ENCODE data around the gene PRKN. TPM values are rescaled to one million over a fixed set of nuclear protein-coding genes. Genes with fewer than 3 reads are reported as not detected.

PRKN gene
- total RNA-seq, 3 donors from 2014 or later: 0.05 to 0.13 TPM; not detected in 1

- ATAC-seq: no peak
- no peaks in the 10 kb centered on the region for H3K36me3 Mint-ChIP-seq (ENCODE audit: insufficient read depth)
- H3K9me3 Mint-ChIP-seq: no peaks in the 10 kb centered on the region
- DNase-seq: no peak
- no peaks in the 10 kb centered on the region for H3K4me1 Mint-ChIP-seq (ENCODE audit: low read depth)
- H3K4me3 Mint-ChIP-seq: no peak overlapping the region
- H3K27me3 Mint-ChIP-seq (ENCODE audit: low read depth): no peaks in the 10 kb centered on the region
These were observed 516.5 kb downstream of the PRKN start for GRCh38 chr6:162211022-162211421.

- H3K9me3 Mint-ChIP-seq: no peaks in the 10 kb centered on the region
- no peaks in the 10 kb centered on the region for H3K4me1 Mint-ChIP-seq (ENCODE audit: low read depth)
- DNase-seq (no peak), ATAC-seq (no peak)
- H3K4me3 Mint-ChIP-seq: no peak overlapping the region
- H3K27me3 Mint-ChIP-seq (ENCODE audit: low read depth): no peaks in the 10 kb centered on the region
- peaks cover 2% of the 10 kb centered on the region for H3K36me3 Mint-ChIP-seq (ENCODE audit: insufficient read depth)
These were observed 524.3 kb downstream of the PRKN start for GRCh38 chr6:162203287-162203686.

- H3K4me3 Mint-ChIP-seq: no peak overlapping the region
- no peaks in the 10 kb centered on the region for H3K4me1 Mint-ChIP-seq (ENCODE audit: low read depth)
- H3K27me3 Mint-ChIP-seq (ENCODE audit: low read depth): no peaks in the 10 kb centered on the region
- DNase-seq (no peak), ATAC-seq (no peak)
- no peaks in the 10 kb centered on the region for H3K9me3 Mint-ChIP-seq
- peaks cover 2% of the 10 kb centered on the region for H3K36me3 Mint-ChIP-seq (ENCODE audit: insufficient read depth)
These were observed 526.4 kb downstream of the PRKN start for GRCh38 chr6:162200945-162201690.

DNA sequence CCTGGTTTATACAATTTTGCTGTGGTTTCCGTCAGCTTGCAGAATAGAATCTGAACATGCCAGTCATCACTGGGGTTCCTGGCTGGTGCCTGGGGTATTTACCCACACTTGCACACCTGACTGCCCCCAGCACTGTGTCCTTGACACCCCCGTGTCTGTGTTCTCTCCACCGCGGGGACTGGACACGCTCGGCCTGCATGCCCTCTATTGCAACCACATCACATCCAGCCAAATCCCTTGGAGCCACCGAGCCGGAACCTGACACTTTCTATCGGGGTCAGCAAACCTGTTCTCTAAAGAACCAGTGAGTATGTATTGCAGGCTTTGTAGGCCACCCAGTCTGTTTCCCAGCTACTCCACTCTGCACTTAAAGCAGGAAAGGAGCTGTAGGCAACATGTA lies 527.5 kb downstream of the PRKN start:
- Mint-ChIP-seq H3K9me3 (no peaks in the 10 kb centered on the region), H3K36me3 (ENCODE audit: insufficient read depth) (peaks cover 2% of the 10 kb centered on the region), H3K4me1 (ENCODE audit: low read depth) (no peaks in the 10 kb centered on the region), H3K27me3 (ENCODE audit: low read depth) (no peaks in the 10 kb centered on the region), H3K4me3 (no peak overlapping the region)
- DNase-seq (no peak), ATAC-seq (no peak)

DNA sequence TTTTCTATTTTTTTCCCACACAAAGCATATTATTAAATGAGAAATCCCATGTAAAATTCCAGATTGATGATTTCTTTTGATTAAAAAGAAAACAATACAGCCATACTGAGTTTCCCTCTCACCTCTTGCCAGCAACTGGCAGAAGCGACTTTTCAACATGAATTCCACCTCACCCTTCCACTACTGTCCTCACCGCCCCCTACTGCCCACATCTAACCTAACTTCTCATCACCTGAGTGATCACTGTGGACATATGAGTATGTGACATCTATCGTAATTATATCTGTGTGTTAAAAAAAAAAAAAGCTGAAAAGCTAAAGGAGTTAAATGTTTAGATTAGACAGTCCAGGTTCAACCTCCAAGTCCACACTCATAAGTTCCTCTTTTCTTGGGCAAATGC lies 528.6 kb downstream of the PRKN start:
- Mint-ChIP-seq H3K36me3 (ENCODE audit: insufficient read depth) (peaks cover 2% of the 10 kb centered on the region), H3K27me3 (ENCODE audit: low read depth) (no peaks in the 10 kb centered on the region), H3K4me3 (no peak overlapping the region), H3K4me1 (ENCODE audit: low read depth) (no peaks in the 10 kb centered on the region), H3K9me3 (no peaks in the 10 kb centered on the region)
- ATAC-seq (no peak), DNase-seq (no peak)

GRCh38 chr6:162198076-162198475 lies 529.5 kb downstream of the PRKN start:
- H3K36me3 Mint-ChIP-seq (ENCODE audit: insufficient read depth): peaks cover 4% of the 10 kb centered on the region
- H3K9me3 Mint-ChIP-seq: no peaks in the 10 kb centered on the region
- ATAC-seq: no peak
- no peak overlapping the region for H3K4me3 Mint-ChIP-seq
- DNase-seq: no peak
- H3K4me1 Mint-ChIP-seq (ENCODE audit: low read depth): no peaks in the 10 kb centered on the region
- no peaks in the 10 kb centered on the region for H3K27me3 Mint-ChIP-seq (ENCODE audit: low read depth)

- DNase-seq (no peak), ATAC-seq (no peak)
- H3K36me3 Mint-ChIP-seq (ENCODE audit: insufficient read depth): peaks cover 2% of the 10 kb centered on the region
- no peaks in the 10 kb centered on the region for H3K4me1 Mint-ChIP-seq (ENCODE audit: low read depth)
- no peak overlapping the region for H3K4me3 Mint-ChIP-seq
- H3K9me3 Mint-ChIP-seq: no peaks in the 10 kb centered on the region
- no peaks in the 10 kb centered on the region for H3K27me3 Mint-ChIP-seq (ENCODE audit: low read depth)
These were observed 532.1 kb downstream of the PRKN start for GRCh38 chr6:162195441-162195840.

DNA sequence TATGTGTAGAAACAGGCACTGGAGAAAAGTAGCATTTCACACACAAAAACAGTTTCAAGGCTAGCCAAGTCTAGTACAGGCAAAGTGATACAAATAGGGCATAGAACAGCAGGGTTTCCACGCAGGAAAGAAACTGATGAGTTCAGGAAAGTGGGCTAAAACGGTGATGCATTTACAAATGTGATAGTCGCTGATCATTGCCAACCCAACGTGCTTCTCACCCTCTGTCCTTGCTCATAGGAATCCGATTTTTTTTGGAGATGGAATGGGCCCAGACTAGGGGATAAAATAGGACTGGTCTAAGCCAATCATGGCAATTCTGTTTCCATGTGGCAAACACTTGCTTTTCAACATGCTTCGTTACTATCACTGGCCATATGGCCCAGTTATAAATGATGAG lies 536.6 kb downstream of the PRKN start:
- Mint-ChIP-seq H3K4me3 (no peak overlapping the region), H3K9me3 (peaks cover 5% of the 10 kb centered on the region), H3K36me3 (ENCODE audit: insufficient read depth) (peaks cover 4% of the 10 kb centered on the region), H3K27me3 (ENCODE audit: low read depth) (no peaks in the 10 kb centered on the region), H3K4me1 (ENCODE audit: low read depth) (no peaks in the 10 kb centered on the region)
- DNase-seq: no peak
- ATAC-seq: no peak

- Mint-ChIP-seq H3K4me3 (no peak overlapping the region), H3K27me3 (ENCODE audit: low read depth) (no peaks in the 10 kb centered on the region)
These were observed 540.2 kb downstream of the PRKN start for GRCh38 chr6:162187168-162187935.

DNA sequence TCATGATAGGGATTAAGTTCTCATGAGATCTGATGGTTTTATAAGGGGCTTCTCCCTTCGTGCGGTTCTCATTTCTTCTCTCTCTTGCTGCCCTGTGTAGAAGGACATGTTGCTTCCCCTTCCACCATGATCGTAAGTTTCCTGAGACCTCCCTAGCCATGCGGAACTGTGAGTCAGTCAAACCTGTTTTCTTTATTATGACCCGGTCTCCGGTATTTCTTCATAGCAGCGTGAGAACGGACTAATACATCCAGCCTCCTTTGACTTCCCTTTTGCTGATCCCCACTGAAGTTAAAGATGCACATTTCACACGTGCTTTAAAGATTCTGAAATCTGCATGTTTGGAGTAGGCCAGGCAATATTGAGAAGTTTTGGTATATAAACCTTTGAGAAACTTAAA lies 543.1 kb downstream of the PRKN start:
- Mint-ChIP-seq H3K9me3 (peaks cover 5% of the 10 kb centered on the region), H3K4me1 (ENCODE audit: low read depth) (no peaks in the 10 kb centered on the region), H3K4me3 (no peak overlapping the region), H3K36me3 (ENCODE audit: insufficient read depth) (peaks cover 2% of the 10 kb centered on the region), H3K27me3 (ENCODE audit: low read depth) (no peaks in the 10 kb centered on the region)
- DNase-seq (no peak), ATAC-seq (no peak)

More at GRCh38 chr6:162187168-162187935, 540.2 kb downstream of the PRKN start:
- DNase-seq (no peak), ATAC-seq (no peak)
- peaks cover 2% of the 10 kb centered on the region for H3K36me3 Mint-ChIP-seq (ENCODE audit: insufficient read depth)
- H3K9me3 Mint-ChIP-seq: peaks cover 5% of the 10 kb centered on the region
- no peaks in the 10 kb centered on the region for H3K4me1 Mint-ChIP-seq (ENCODE audit: low read depth)

DNA sequence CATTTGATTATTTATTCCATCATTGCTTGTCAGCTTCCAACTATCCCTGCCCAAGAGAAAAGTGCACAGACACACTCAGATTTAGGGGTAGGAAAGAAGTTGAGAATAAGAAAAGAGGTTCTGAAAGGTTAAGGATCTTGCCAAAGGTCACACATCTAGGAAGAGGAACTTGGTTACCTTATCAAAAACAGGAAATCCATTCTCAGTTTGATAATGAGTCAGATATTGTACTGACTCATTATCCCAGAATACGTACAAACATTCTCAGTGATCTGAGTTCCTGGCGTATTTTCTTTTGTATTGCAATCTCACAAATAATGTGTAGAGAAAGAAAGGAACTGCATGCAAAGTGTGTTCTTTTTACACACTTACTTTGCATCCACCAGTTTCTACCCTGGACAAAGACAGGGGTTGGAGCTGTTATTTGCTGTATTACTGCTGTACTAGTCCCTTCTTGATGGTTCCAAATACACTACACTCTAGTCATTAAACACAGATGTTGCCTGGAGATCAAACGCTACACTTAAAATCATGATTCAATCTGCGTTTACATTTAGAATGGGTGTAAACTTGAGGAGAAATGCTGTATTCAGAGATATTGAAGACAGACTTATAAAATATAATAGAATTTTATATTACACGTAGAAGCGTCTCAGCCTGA lies 545.7 kb downstream of the PRKN start:
- DNase-seq: no peak
- ATAC-seq: no peak
- no peaks in the 10 kb centered on the region for H3K36me3 Mint-ChIP-seq (ENCODE audit: insufficient read depth)
- H3K9me3 Mint-ChIP-seq: no peaks in the 10 kb centered on the region
- H3K27me3 Mint-ChIP-seq (ENCODE audit: low read depth): no peaks in the 10 kb centered on the region
- no peaks in the 10 kb centered on the region for H3K4me1 Mint-ChIP-seq (ENCODE audit: low read depth)
- H3K4me3 Mint-ChIP-seq: no peak overlapping the region

GRCh38 chr6:162181111-162181510 lies 546.5 kb downstream of the PRKN start:
- Mint-ChIP-seq H3K27me3 (ENCODE audit: low read depth) (no peaks in the 10 kb centered on the region), H3K36me3 (ENCODE audit: insufficient read depth) (no peaks in the 10 kb centered on the region)
- ATAC-seq: no peak

GRCh38 chr6:162179196-162179951 lies 548.2 kb downstream of the PRKN start:
- DNase-seq (no peak), ATAC-seq (no peak)
- H3K36me3 Mint-ChIP-seq (ENCODE audit: insufficient read depth): no peaks in the 10 kb centered on the region
- no peaks in the 10 kb centered on the region for H3K4me1 Mint-ChIP-seq (ENCODE audit: low read depth)
- H3K27me3 Mint-ChIP-seq (ENCODE audit: low read depth): no peaks in the 10 kb centered on the region
- no peaks in the 10 kb centered on the region for H3K9me3 Mint-ChIP-seq
- no peak overlapping the region for H3K4me3 Mint-ChIP-seq

More at GRCh38 chr6:162181111-162181510, 546.5 kb downstream of the PRKN start:
- Mint-ChIP-seq H3K9me3 (no peaks in the 10 kb centered on the region), H3K4me1 (ENCODE audit: low read depth) (no peaks in the 10 kb centered on the region), H3K4me3 (no peak overlapping the region)
- DNase-seq: no peak

GRCh38 chr6:162178666-162179065 lies 548.9 kb downstream of the PRKN start:
- Mint-ChIP-seq H3K9me3 (no peaks in the 10 kb centered on the region), H3K27me3 (ENCODE audit: low read depth) (no peaks in the 10 kb centered on the region), H3K4me1 (ENCODE audit: low read depth) (no peaks in the 10 kb centered on the region), H3K36me3 (ENCODE audit: insufficient read depth) (no peaks in the 10 kb centered on the region), H3K4me3 (no peak overlapping the region)
- DNase-seq (no peak), ATAC-seq (no peak)

Measured in activated T-cell treated with anti-CD3 and anti-CD28 coated beads, Interleukin-2, amount 50 U/mL, for 4 hours (primary cell).